Measurements from ENCODE around the gene PLVAP.

- TF ChIP-seq CTCF (IDR thresholded peaks at IDR 0.05) (peak; percentile 59 to 81 (median 77)), POLR2A (IDR thresholded peaks at IDR 0.05) (no peak)
Observed at GRCh38 chr19:17390665-17391370, 13.7 kb upstream of the PLVAP start.

Data from Peyer's patch (tissue), 4 donors.